GM12865 (cell line): ENCODE results near the gene NXPH1.
A peak's percentile ranks its signal among the peaks of the same experiment; 100 is the strongest.

Experiments used
- DNase-seq: peaks from one replicate; pipeline ENCODE4 v3.0.0; 2010; ENCODE audit warnings: low read depth
- H3K4me3 ChIP-seq: 2 replicates; pipeline ENCODE4 v1.5.1; 2011; ENCODE audit warnings: mild to moderate bottlenecking, low read depth, low read length, control low read depth
- TF ChIP-seq, protein P1 (sequence below): IDR thresholded peaks from 2 replicates; pipeline ENCODE4 v1.5.1; 2011; ENCODE audit warnings: low read length, control low read depth, low read depth, inconsistent platforms; ENCODE audit not compliant: insufficient read depth; ENCODE audit errors: missing control alignments

Gene NXPH1

DNA sequence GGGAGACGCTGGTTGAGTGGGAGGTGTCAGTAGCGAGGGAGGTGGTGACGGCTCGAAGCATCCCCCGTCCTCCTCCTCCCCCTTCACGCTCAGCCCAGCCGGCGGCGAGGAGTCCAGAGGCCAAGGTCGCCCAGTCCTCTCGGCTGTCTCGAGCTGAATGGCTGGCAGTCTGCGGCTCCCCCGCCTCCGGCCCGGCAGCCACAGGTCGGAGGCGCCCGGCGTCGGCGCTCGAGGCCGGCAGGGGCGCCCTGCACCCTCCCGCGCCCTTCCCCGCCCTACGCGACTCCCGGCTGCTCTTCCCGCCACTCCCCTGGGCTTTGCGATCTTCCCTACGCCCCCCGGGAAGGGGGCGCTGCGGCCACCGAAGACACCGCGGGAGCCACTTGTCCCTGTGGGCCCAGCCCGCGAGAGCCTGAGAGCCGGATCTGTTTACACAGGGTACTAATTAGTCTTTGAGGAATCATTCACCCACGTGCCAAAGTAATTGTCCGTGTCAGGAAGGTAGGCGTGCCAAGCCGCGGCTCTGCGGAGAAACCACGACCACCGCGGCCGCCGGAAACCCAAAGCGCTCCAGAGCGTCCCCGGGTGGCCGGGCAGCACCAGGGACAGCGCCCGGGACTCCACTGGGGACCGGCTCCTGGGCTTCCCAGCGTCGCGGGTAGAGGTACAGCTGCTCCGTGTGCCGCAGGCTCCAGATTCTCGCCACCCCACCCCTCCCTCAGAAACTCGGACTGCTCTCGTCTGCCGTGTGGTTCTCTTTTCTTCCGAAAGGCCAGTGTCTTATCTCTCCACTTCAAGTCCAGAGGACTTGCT, at the start of gene NXPH1:
TSS of gene NXPH1 (plus strand) at position 133 of the 813 bp plus-strand sequence.
- no peak within 1 kb of the TSS for H3K4me3 ChIP-seq
- peak; percentile 16 for DNase-seq
- TF ChIP-seq, protein P1, sequence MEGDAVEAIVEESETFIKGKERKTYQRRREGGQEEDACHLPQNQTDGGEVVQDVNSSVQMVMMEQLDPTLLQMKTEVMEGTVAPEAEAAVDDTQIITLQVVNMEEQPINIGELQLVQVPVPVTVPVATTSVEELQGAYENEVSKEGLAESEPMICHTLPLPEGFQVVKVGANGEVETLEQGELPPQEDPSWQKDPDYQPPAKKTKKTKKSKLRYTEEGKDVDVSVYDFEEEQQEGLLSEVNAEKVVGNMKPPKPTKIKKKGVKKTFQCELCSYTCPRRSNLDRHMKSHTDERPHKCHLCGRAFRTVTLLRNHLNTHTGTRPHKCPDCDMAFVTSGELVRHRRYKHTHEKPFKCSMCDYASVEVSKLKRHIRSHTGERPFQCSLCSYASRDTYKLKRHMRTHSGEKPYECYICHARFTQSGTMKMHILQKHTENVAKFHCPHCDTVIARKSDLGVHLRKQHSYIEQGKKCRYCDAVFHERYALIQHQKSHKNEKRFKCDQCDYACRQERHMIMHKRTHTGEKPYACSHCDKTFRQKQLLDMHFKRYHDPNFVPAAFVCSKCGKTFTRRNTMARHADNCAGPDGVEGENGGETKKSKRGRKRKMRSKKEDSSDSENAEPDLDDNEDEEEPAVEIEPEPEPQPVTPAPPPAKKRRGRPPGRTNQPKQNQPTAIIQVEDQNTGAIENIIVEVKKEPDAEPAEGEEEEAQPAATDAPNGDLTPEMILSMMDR: no peak

DNA sequence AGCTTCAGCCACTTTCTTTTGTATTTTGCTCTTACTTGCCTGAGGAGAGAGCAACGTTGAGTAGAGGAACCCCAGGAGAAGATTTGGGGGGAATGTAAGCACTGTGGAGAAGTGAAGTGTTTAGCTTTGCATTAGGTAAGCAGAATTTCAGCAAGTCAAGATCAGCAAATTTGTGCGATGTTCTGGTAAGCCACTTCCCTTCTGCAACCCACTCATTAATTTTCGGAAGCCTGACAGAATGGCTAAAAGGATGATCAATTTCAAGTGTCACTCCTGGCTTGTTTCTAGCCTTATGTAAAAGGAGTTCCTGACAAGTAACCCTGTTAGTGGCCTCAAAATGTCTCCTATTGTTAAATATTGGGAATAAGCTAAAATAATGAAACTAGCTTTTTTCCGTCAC, 48.5 kb upstream of the NXPH1 start:
- no peak for DNase-seq
- H3K4me3 ChIP-seq: no peak overlapping the region
- TF ChIP-seq, protein P1: no peak

DNA sequence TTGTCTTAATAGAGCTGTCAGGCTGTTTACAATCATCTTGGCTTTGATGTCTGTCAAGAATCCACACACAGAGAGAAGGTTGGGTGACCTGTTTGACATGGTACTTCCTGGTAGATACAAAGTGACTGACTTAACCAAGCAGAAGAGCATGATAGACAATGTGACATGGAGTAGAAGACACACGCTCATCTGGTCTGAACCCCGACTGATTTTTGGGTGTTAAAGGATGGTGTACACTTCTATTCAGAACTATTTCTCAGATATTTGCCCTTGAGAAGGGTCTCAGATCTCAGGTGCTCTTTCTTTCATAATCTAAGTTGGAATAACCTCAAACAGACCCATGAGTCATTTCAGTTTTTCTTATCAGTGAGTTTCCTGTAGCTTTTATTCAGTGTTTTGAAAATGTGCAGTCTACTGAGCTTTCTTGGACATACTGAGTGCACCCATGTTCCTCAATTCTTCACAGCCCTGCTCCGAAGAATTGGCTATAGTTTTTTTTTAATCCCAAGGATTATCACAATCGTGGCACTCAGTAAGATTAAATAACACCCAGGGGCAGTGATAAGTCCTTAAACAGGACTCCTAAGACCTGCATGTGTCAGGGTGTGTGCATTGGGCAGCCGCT, 46.4 kb upstream of the NXPH1 start:
- peak; percentile 76 for DNase-seq
- TF ChIP-seq, protein P1: no peak
- H3K4me3 ChIP-seq: peak overlapping the region; percentile 35

DNA sequence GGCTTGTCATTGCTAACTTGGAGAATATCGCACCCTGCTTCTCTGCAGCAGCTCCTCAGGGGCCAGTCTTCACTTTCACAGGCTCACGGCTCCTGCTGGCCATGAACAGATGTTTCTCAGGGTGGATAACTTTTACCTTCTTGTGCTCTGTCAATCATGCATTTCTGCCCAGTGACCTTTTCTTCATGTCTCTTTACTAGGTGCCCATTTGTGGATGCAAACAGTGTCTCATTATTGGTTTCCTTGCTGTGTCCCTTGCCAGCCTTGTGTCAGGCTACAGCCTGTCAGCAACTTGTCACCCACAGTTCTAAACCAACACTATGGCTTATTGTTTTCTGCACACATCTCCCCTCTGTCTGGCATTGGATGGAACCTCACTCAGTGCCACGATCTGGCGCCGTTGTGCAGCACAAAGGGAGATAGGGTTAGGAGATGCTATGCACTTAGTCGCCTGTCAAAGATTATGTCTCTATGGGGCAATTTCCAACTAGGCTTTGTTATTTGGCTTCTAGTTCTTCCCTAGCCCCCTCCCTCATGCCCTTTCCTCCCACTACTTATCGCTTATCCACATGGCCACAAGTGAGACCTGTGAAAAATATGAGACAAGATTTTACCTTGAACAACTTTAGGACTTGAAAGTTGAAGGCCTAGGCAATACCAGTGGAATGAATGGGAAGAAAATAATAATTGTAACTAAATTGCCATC, 45.7 kb upstream of the NXPH1 start:
- TF ChIP-seq, protein P1: no peak
- H3K4me3 ChIP-seq: peak overlapping the region; percentile 35
- peak; percentile 87 for DNase-seq

DNA sequence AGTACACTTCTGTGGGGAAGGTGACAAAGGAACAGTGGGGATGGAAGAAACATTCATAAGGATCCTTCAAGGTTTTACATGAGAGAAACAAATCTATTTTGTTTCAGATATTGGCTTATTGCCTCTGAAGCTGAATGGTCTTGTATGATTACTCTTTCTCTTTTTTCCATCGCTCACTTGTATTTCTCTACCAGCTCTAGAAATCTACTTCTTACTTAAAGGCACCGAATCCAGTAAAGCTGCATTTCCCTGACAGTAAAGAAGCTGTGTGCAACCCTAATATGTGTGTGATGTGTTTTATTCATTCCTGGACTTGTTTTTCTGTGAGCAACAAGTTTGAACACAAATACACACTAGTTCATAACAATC, 45.2 kb upstream of the NXPH1 start:
- H3K4me3 ChIP-seq: no peak overlapping the region
- TF ChIP-seq, protein P1: no peak
- no peak for DNase-seq

DNA sequence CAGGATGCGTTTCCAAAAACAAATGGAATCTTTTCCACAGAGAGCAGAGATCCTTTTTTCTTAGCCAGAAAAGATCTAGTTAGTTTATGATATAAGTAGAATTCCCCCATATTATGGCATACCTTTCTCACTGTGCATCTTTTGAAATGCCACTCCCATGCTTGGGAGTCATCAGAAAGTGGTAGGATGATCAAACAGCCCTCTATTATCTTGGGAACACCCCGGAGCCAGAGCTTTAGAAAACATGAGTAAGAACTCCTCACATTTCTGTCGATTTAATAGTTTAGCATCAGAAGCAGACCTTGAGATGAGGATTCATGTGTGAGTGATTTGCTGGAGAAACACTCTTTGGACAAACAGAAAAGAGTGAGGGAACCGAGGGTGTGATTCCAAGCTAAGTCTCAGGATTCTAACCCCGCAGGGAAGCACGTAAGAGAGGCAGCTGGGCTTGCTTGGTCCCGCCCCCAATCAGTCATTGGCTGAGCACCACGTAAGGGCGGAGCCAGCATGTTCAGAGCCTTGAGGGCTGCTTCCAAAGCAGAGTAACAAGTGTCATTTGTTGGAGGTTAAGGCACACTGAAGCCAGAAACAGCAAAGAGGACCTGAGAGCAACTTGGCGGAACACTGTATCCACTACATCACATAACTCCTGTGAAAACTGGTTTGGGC, 43.7 kb upstream of the NXPH1 start:
- no peak overlapping the region for H3K4me3 ChIP-seq
- TF ChIP-seq, protein P1: no peak
- peak; percentile 23 for DNase-seq
